ENCODE measurements around the gene PCGF3.
A peak's percentile ranks its signal among the peaks of the same experiment; 100 is the strongest.

Gene PCGF3

GRCh38 chr4:671769-672168 is 33.9 kb upstream of the PCGF3 start:
- no peak for TF ChIP-seq CTCF (IDR thresholded peaks at IDR 0.05; ENCODE audit: low read depth, low read length)
- H3K4me3 ChIP-seq (ENCODE audit: low read depth, low read length): no peak overlapping the region

GRCh38 chr4:673349-674091 is 32.1 kb upstream of the PCGF3 start:
- TF ChIP-seq CTCF (IDR thresholded peaks at IDR 0.05; ENCODE audit: low read depth, low read length): no peak
- H3K4me3 ChIP-seq (ENCODE audit: low read depth, low read length): peak overlapping the region; percentile 93

- TF ChIP-seq CTCF (IDR thresholded peaks at IDR 0.05; ENCODE audit: low read depth, low read length): peak; percentile 91
- H3K4me3 ChIP-seq (ENCODE audit: low read depth, low read length): peak within 1 kb of the TSS; percentile 93
Observed at GRCh38 chr4:674172-675035, 31.2 kb upstream of the PCGF3 start, which contains the start of the genes ATP5ME and MYL5. Gene ATP5ME, minus strand, starts transcription at chr4:674276. Its CDS starts 29 bp downstream, at chr4:674247. Gene MYL5, plus strand, starts transcription at chr4:674542. Its CDS starts 3,485 bp downstream, at chr4:678027.

GRCh38 chr4:675036-675882 is 30.4 kb upstream of the PCGF3 start:
- H3K4me3 ChIP-seq (ENCODE audit: low read depth, low read length): peak overlapping the region; percentile 93
- no peak for TF ChIP-seq CTCF (IDR thresholded peaks at IDR 0.05; ENCODE audit: low read depth, low read length)

- H3K4me3 ChIP-seq (ENCODE audit: low read depth, low read length): no peak overlapping the region
Observed at GRCh38 chr4:675980-676870, 29.4 kb upstream of the PCGF3 start.

More at GRCh38 chr4:675980-676870, 29.4 kb upstream of the PCGF3 start:
- no peak for TF ChIP-seq CTCF (IDR thresholded peaks at IDR 0.05; ENCODE audit: low read depth, low read length)
